CD4-positive, alpha-beta T cell (primary cell): Measurements from ENCODE around the gene REPS2. TPM values are rescaled to one million over a fixed set of nuclear protein-coding genes. Genes with fewer than 3 reads are reported as not detected.

Experiments used
- ATAC-seq: fragments of 200-7000 bp; cut with Tn5 transposase; one replicate; pipeline ENCODE4 v1.10.0; 2022; ENCODE audit warnings: mild to moderate bottlenecking; ENCODE audit not compliant: poor library complexity
- CTCF ChIA-PET: fragments of 350-600 bp; sonication (Branson Sonifier 250); formaldehyde crosslinking; loops from one replicate; lab custom pipeline; 2021; ENCODE audit warnings: antibody characterized with exemption, inconsistent platforms; lab: Charles Lee
- POLR2A ChIA-PET: fragments of 350-600 bp; sonication (Branson Sonifier 250); formaldehyde crosslinking; loops from one replicate; lab custom pipeline; 2021; ENCODE audit warnings: antibody characterized with exemption, inconsistent platforms; lab: Charles Lee
- DNase-seq, 14 experiments: peaks; one replicate each; pipeline ENCODE4 v3.0.0-alpha.2; 2013 to 2020; ENCODE audit warnings: mixed read lengths in 2 of 14
- H3K27ac ChIP-seq, 2 donors: one replicate each; pipeline versions ENCODE4 v1.5.1 to v1.7.0; 2013; ENCODE audit warnings: low read length in 2 of 2, low read depth in 1 of 2, mild to moderate bottlenecking in 1 of 2
- H3K27me3 ChIP-seq, 2 experiments: 1 replicate in 1 of 2; 2 replicates in 1 of 2; pipeline versions ENCODE4 v1.6.1 to v1.7.0; 2013; ENCODE audit warnings: low read length in 2 of 2, control low read depth in 1 of 2, mild to moderate bottlenecking in 1 of 2, moderate library complexity in 1 of 2; ENCODE audit not compliant: insufficient read depth in 2 of 2, control insufficient read depth in 1 of 2
- H3K36me3 ChIP-seq: one replicate; pipeline ENCODE4 v1.6.1; 2013; ENCODE audit warnings: low read length, control low read depth; ENCODE audit not compliant: insufficient read depth
- H3K4me1 ChIP-seq: one replicate; pipeline ENCODE4 v1.6.1; 2013; ENCODE audit warnings: low read length, control low read depth; ENCODE audit not compliant: insufficient read depth
- H3K4me3 ChIP-seq: one replicate; pipeline ENCODE4 v1.5.1; 2013; ENCODE audit warnings: mild to moderate bottlenecking, low read length, moderate library complexity
- H3K9me3 ChIP-seq, 2 experiments: 1 replicate in 1 of 2; 2 replicates in 1 of 2; pipeline versions ENCODE4 v1.6.1 to v1.7.0; 2013; ENCODE audit warnings: low read length in 2 of 2, mild to moderate bottlenecking in 2 of 2, control low read depth in 1 of 2, moderate library complexity in 1 of 2; ENCODE audit not compliant: control insufficient read depth in 1 of 2, insufficient read depth in 1 of 2
- H3K27ac Mint-ChIP-seq: one replicate; pipeline ENCODE4 v1.8.0; 2020; ENCODE audit warnings: mixed read lengths
- H3K27me3 Mint-ChIP-seq: one replicate; pipeline ENCODE4 v1.8.0; 2021; ENCODE audit warnings: mixed read lengths
- H3K36me3 Mint-ChIP-seq: one replicate; pipeline ENCODE4 v1.8.0; 2021; ENCODE audit warnings: low read depth, mixed read lengths
- H3K4me1 Mint-ChIP-seq: one replicate; pipeline ENCODE4 v1.8.0; 2021; ENCODE audit warnings: low read depth, mixed read lengths
- H3K4me3 Mint-ChIP-seq: one replicate; pipeline ENCODE4 v1.8.0; 2020; ENCODE audit warnings: mild to moderate bottlenecking, mixed read lengths
- H3K9me3 Mint-ChIP-seq: one replicate; pipeline ENCODE4 v1.8.0; 2020; ENCODE audit warnings: mixed read lengths
- CTCF ChIP-seq: fragments of 200-600 bp; IDR thresholded peaks from one replicate; pipeline ENCODE4 v1.8.0; 2022; ENCODE audit warnings: antibody characterized with exemption, mild to moderate bottlenecking
- intact Hi-C, 2 experiments: fragments of 100-400 bp; cut with DNase I in 1 of 2; cut with micrococcal nuclease in 1 of 2; formaldehyde crosslinking; loops; one replicate each; pipeline versions ENCODE4 v1.15.1 to v1.9.0; 2023 to 2025; cut with DNase I, micrococcal nuclease
- total RNA-seq, 174 experiments: library from RNA in 2 of 174; stranded (reverse) in 2 of 174; gene quantifications; one replicate each; pipeline ENCODE4 v1.2.3 and lab custom pipeline; 2021 to 2026

Gene REPS2
- total RNA-seq, 2 experiments from 2014 or later, result 0.53 to 0.60 TPM

- H3K4me3 ChIP-seq, result no peak overlapping the region
- H3K27me3 ChIP-seq, result no peaks in the 10 kb centered on the region
- ChIA-PET POLR2A (no interaction called here), CTCF (no interaction called here)
- intact Hi-C loops, result no loop called here
- no peak overlapping the region for H3K27ac ChIP-seq
- no peaks in the 10 kb centered on the region for H3K4me1 ChIP-seq
- no peaks in the 10 kb centered on the region for H3K36me3 ChIP-seq
- TF ChIP-seq CTCF, result no peak
- Mint-ChIP-seq H3K4me3 (no peak overlapping the region), H3K4me1 (no peaks in the 10 kb centered on the region), H3K9me3 (no peaks in the 10 kb centered on the region), H3K27ac (no peak overlapping the region), H3K27me3 (no peaks in the 10 kb centered on the region), H3K36me3 (no peaks in the 10 kb centered on the region)
- no peak for DNase-seq
- no peaks in the 10 kb centered on the region for H3K9me3 ChIP-seq
- no peak for ATAC-seq
Measured at GRCh38 chrX:17183566-17183965, 237.1 kb downstream of the REPS2 start.

DNA sequence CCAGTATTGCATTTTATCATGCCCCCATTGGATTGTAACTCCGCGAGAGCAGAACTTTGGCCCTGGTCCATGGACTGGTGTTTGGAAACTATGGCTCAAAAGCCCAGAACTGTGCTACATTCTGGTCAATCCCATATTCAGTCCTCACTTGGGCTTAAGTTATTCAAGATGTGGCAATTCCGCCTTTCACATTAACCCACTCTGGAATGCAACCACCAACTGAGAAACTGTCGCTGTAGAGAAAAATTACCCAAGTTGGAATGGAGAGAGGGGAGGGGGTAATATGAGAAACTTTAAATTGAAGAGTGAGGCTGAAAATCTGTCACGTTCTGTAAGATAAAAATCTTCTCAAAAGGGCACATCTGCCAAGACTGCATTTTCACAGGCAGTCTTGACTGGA, 239.0 kb downstream of the REPS2 start:
- DNase-seq (no peak), ATAC-seq (no peak)
- Mint-ChIP-seq H3K27me3 (no peaks in the 10 kb centered on the region), H3K4me3 (no peak overlapping the region), H3K9me3 (no peaks in the 10 kb centered on the region), H3K36me3 (no peaks in the 10 kb centered on the region), H3K27ac (no peak overlapping the region), H3K4me1 (no peaks in the 10 kb centered on the region)
- POLR2A ChIA-PET, result no interaction called here
- CTCF ChIA-PET, result no interaction called here
- no peaks in the 10 kb centered on the region for H3K27me3 ChIP-seq
- H3K36me3 ChIP-seq, result no peaks in the 10 kb centered on the region
- TF ChIP-seq CTCF, result no peak
- H3K4me3 ChIP-seq, result no peak overlapping the region
- H3K4me1 ChIP-seq, result no peaks in the 10 kb centered on the region
- intact Hi-C loops, result no loop called here
- no peaks in the 10 kb centered on the region for H3K9me3 ChIP-seq
- H3K27ac ChIP-seq, result no peak overlapping the region

- ATAC-seq, result no peak
- H3K27ac ChIP-seq, result no peak overlapping the region
- Mint-ChIP-seq H3K9me3 (no peaks in the 10 kb centered on the region), H3K27ac (no peak overlapping the region), H3K4me3 (no peak overlapping the region), H3K27me3 (no peaks in the 10 kb centered on the region), H3K36me3 (no peaks in the 10 kb centered on the region), H3K4me1 (no peaks in the 10 kb centered on the region)
- CTCF ChIA-PET, result no interaction called here
- no peak for TF ChIP-seq CTCF
- no peak for DNase-seq
- POLR2A ChIA-PET, result no interaction called here
- no peaks in the 10 kb centered on the region for H3K4me1 ChIP-seq
- no peaks in the 10 kb centered on the region for H3K36me3 ChIP-seq
- H3K9me3 ChIP-seq, result no peaks in the 10 kb centered on the region
- no peak overlapping the region for H3K4me3 ChIP-seq
- intact Hi-C loops, result no loop called here
- H3K27me3 ChIP-seq, result no peaks in the 10 kb centered on the region
Measured at GRCh38 chrX:17187136-17187756, 240.8 kb downstream of the REPS2 start.
